ENCODE measurements around the gene SORBS1.

SORBS1 gene

DNA sequence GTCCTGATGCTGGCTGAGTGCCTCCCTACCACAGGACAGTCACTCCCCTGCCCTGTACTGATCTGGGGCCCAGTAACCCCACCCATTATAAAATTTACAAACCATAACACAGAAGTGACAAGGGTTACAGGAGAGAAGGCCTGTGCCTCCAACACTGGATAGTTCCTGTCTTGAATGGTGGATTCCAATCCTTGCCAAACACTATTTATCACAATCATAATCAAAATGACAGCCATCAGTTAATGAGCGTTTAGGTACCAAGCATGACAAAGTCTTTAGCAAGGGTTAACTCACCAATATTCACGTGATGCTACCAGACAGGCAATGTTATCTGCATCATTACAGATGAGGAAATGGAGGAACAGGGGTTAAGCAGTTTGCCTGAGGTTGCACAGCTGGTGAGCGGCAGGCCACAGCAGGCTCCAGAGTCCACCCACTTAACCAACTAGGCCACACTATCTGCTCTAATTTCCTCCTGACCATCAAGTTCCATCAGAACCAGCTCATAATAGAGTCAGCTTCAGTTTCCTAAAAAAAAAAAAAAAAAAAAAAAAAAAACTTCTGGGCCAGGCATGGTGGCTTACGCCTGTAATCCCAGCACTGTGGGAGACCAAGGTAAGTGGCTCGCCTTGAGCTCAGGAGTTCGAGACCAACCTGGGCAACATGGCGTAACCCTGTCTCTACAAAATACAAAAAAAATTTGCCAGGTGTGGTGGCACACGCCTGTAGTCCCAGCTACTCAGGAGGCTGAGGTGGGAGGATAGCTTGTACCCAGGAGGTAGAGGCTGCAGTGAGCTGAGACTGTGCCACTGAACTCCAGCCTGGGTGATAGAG, 284.6 kb downstream of the SORBS1 start:
- POLR2A ChIA-PET, result interaction anchor here (0.7 kb wide), 2 partner anchors 11 to 69 kb away, joined by 3 read pairs; no protein-coding TSS in a partner anchor
- DNase-seq (ENCODE audit: extremely low spot score), result no peak
- CTCF ChIA-PET, result interaction anchor here (0.9 to 11.9 kb wide), 7 partner anchors 12 to 97 kb away, joined by 3 to 79 read pairs (median 3); no protein-coding TSS in a partner anchor
- TF ChIP-seq, protein P1, sequence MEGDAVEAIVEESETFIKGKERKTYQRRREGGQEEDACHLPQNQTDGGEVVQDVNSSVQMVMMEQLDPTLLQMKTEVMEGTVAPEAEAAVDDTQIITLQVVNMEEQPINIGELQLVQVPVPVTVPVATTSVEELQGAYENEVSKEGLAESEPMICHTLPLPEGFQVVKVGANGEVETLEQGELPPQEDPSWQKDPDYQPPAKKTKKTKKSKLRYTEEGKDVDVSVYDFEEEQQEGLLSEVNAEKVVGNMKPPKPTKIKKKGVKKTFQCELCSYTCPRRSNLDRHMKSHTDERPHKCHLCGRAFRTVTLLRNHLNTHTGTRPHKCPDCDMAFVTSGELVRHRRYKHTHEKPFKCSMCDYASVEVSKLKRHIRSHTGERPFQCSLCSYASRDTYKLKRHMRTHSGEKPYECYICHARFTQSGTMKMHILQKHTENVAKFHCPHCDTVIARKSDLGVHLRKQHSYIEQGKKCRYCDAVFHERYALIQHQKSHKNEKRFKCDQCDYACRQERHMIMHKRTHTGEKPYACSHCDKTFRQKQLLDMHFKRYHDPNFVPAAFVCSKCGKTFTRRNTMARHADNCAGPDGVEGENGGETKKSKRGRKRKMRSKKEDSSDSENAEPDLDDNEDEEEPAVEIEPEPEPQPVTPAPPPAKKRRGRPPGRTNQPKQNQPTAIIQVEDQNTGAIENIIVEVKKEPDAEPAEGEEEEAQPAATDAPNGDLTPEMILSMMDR (IDR thresholded peaks at IDR 0.05; ENCODE audit: control extremely low read depth, extremely low read depth, low read depth, missing control alignments), result no peak

GRCh38 chr10:95275726-95276366, 285.3 kb downstream of the SORBS1 start:
- ChIA-PET POLR2A (no interaction called here), CTCF (interaction anchor here (1.3 to 11.9 kb wide), 2 partner anchors 31 to 87 kb away, joined by 3 to 79 read pairs; no protein-coding TSS in a partner anchor)
- TF ChIP-seq, protein P1 (IDR thresholded peaks at IDR 0.05; ENCODE audit: control extremely low read depth, extremely low read depth, low read depth, missing control alignments), result no peak
- no peak for DNase-seq (ENCODE audit: extremely low spot score)

GRCh38 chr10:95273393-95274312, 287.5 kb downstream of the SORBS1 start:
- POLR2A ChIA-PET, result interaction anchor here (0.5 to 0.7 kb wide), 2 partner anchors 41 to 510 kb away, joined by 3 read pairs; no protein-coding TSS in a partner anchor
- TF ChIP-seq, protein P1 (IDR thresholded peaks at IDR 0.05; ENCODE audit: control extremely low read depth, extremely low read depth, low read depth, missing control alignments), result no peak
- no peak for DNase-seq (ENCODE audit: extremely low spot score)

DNA sequence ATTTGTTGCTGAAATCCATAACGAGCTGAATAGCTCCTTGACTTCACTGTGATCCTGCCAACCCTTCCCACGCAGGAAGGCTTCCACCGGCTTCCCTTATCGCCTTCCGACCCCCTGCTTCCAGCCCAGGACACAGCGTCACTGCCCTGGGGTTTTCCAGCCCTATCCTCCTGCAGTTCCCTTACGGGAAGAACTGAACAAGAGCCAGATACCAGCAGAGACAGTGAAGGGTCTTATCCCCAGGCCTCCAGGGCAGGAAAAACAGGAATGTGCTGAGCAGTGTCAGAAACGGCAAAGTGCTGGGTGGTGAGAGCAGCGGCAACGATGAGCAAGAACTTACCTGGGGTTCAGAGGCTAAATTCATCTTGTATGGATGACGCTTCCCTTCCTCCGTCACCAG, 292.7 kb downstream of the SORBS1 start:
- TF ChIP-seq, protein P1 (IDR thresholded peaks at IDR 0.05; ENCODE audit: control extremely low read depth, extremely low read depth, low read depth, missing control alignments), result no peak
- CTCF ChIA-PET, result interaction anchor here (0.9 to 1.4 kb wide), 3 partner anchors 8 to 30 kb away, joined by 3 read pairs; no protein-coding TSS in a partner anchor
- POLR2A ChIA-PET, result interaction anchor here (0.6 to 0.8 kb wide), 2 partner anchors 23 to 32 kb away, joined by 3 read pairs; no protein-coding TSS in a partner anchor
- no peak for DNase-seq (ENCODE audit: extremely low spot score)

More at GRCh38 chr10:95273393-95274312, 287.5 kb downstream of the SORBS1 start:
- CTCF ChIA-PET, result interaction anchor here (1.0 to 11.9 kb wide), 7 partner anchors 9 to 100 kb away, joined by 3 to 79 read pairs (median 6); no protein-coding TSS in a partner anchor

GRCh38 chr10:95267251-95267650, 293.9 kb downstream of the SORBS1 start:
- CTCF ChIA-PET, result interaction anchor here (0.9 to 1.2 kb wide), 2 partner anchors 21 to 22 kb away, joined by 3 read pairs; no protein-coding TSS in a partner anchor

More at GRCh38 chr10:95267251-95267650, 293.9 kb downstream of the SORBS1 start:
- TF ChIP-seq, protein P1 (IDR thresholded peaks at IDR 0.05; ENCODE audit: control extremely low read depth, extremely low read depth, low read depth, missing control alignments), result no peak
- POLR2A ChIA-PET, result no interaction called here
- DNase-seq (ENCODE audit: extremely low spot score), result no peak
